Measurements from ENCODE around the gene ARID3B. TPM values are rescaled to one million over a fixed set of nuclear protein-coding genes. Genes with fewer than 3 reads are reported as not detected.

The ARID3B gene
- total and polyA plus RNA-seq, 3 experiments from 2014 or later: 13.0 to 31.1 (median 30.1) TPM

DNA sequence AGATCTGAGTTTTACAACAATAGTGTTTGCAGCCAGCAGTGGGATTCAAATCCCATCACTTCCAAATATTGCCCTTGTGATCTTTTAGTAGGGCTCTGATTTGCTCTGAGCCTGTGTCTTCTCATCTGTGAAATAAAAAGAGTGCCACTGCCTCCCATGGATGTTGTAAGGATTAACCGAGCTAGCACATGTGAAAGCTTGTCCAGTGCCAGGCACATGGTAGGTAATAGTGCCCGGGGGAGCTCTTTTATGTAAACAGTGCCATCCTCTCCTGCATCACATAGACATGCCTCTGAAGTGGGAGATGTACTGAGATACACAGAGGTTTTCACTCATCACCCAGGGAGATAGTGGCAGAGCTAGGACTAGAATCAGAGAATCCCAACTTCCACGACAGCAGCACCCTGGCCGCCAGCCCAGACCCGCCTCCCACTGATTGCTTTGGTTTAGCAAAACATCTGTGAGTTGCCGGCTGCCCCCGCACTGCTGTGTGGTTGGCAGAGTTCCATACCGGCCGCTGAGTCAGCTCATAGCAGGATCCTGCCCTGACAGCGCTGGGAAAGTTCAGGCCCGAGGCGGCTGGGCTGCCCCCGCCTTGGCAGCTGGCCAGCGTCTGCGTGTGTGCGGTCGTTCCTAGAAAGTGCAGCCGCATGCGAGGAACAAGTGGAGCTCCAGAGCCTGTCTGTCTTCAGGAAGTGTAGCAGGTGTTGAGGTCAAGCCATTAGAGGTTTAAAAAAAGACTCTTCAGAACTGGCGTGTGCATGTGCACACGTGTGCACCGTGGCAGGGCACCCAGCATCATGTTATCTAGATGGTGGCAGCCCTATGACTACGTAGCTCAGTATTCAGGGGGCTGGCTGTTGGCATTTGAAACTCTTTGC lies 5.0 kb downstream of the ARID3B start:
- POLR2A ChIA-PET: interaction anchor here (0.6 to 1.1 kb wide), 3 partner anchors 53 to 69 kb away, joined by 3 read pairs; no protein-coding TSS in a partner anchor
- peaks cover 61% of the 10 kb centered on the region for H3K4me1 ChIP-seq (ENCODE audit: insufficient read depth, low read length)
- peaks cover 0 to 2% of the 10 kb centered on the region in 2 donors for H3K27me3 Mint-ChIP-seq

DNA sequence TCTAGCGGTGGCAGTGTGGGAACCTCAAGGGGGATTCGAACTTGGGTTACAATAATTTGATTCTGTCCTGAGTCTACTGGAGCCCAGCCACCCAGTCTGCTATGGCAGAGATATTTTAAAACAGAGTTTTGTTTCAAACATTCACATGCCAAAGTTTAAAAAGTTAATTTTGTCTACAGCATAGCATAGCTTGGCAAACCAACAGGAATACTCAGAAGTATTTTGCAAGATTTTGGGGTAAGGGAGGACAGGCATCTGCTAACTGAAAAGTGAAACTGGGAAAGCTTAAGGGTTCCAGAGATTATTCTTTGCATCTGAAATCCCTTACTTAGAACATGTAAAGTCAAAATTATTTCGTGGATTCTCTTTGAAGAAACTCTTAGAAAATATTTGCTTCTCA lies 6.6 kb downstream of the ARID3B start:
- Mint-ChIP-seq H3K36me3 (peaks cover 3 to 63% (median 16%) of the 10 kb centered on the region in 3 donors), H3K9me3 (no peaks in the 10 kb centered on the region), H3K4me3 (peak overlapping the region in 1 of 7 donors; percentile 17), H3K27me3 (peaks cover 0 to 2% of the 10 kb centered on the region in 2 donors), H3K27ac (peak overlapping the region in 3 of 8 donors; percentile 41 to 82 (median 77)), H3K4me1 (peaks cover 64 to 86% (median 84%) of the 10 kb centered on the region in 3 donors)
- Histone ChIP-seq H3K4me1 (ENCODE audit: insufficient read depth, low read length) (peaks cover 51% of the 10 kb centered on the region), H3K9me3 (ENCODE audit: low read length) (no peaks in the 10 kb centered on the region), H3K36me3 (ENCODE audit: insufficient read depth, low read length) (peaks cover 20% of the 10 kb centered on the region), H3K27ac (ENCODE audit: low read depth, low read length) (no peak overlapping the region), H3K27me3 (ENCODE audit: insufficient read depth, low read length, poor library complexity, severe bottlenecking) (no peaks in the 10 kb centered on the region), H3K4me3 (ENCODE audit: low read length) (no peak overlapping the region)
- CTCF ChIA-PET: interaction anchor here (1.2 kb wide), 1 partner anchor 166 kb away, joined by 3 read pairs; no protein-coding TSS in a partner anchor
- no peak for DNase-seq
- POLR2A ChIA-PET: no interaction called here

More for the DNA sequence above, 5.0 kb downstream of the ARID3B start:
- H3K36me3 ChIP-seq (ENCODE audit: insufficient read depth, low read length): peaks cover 13% of the 10 kb centered on the region
- peaks cover 0 to 59% (median 7%) of the 10 kb centered on the region in 3 donors for H3K36me3 Mint-ChIP-seq
- CTCF ChIA-PET: interaction anchor here (0.8 to 1.7 kb wide), 6 partner anchors 56 to 242 kb away, joined by 3 to 5 read pairs (median 4); no protein-coding TSS in a partner anchor
- no peaks in the 10 kb centered on the region for H3K9me3 Mint-ChIP-seq
- peaks cover 66 to 84% (median 82%) of the 10 kb centered on the region in 3 donors for H3K4me1 Mint-ChIP-seq
- H3K9me3 ChIP-seq (ENCODE audit: low read length): no peaks in the 10 kb centered on the region
- H3K4me3 Mint-ChIP-seq: peak overlapping the region; percentile 68 to 87 (median 78)
- H3K27me3 ChIP-seq (ENCODE audit: insufficient read depth, low read length, poor library complexity, severe bottlenecking): no peaks in the 10 kb centered on the region
- H3K27ac ChIP-seq (ENCODE audit: low read depth, low read length): peak overlapping the region; percentile 14
- DNase-seq: peak; percentile 79 to 90 (median 81)
- peak overlapping the region; percentile 36 for H3K4me3 ChIP-seq (ENCODE audit: low read length)
- H3K27ac Mint-ChIP-seq: peak overlapping the region; percentile 66 to 92 (median 90)

DNA sequence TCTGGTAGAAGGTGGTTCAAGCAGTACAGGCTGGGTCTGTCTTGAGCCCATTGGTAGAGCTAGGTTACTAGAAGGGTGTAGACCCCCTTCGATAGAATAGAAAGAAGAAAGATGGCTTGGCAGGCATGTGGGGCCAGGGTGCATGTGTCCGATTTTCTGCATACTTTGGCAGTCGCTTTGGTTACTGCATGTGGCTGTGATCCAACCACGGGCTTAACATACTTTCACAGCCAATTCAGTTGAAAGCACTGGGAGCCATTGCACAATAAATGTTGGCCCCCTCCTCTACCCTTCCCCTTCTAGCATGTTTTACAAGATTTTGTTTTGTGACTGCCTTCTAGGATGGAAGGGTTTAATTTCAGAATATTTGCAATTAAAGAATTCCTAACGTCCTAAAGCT lies 7.2 kb downstream of the ARID3B start:
- peaks cover 45% of the 10 kb centered on the region for H3K4me1 ChIP-seq (ENCODE audit: insufficient read depth, low read length)
- no peak overlapping the region for H3K27ac ChIP-seq (ENCODE audit: low read depth, low read length)
- H3K9me3 Mint-ChIP-seq: no peaks in the 10 kb centered on the region
- peaks cover 0 to 2% of the 10 kb centered on the region in 2 donors for H3K27me3 Mint-ChIP-seq
- DNase-seq: no peak
- no peak overlapping the region for H3K4me3 Mint-ChIP-seq
- peaks cover 20% of the 10 kb centered on the region for H3K36me3 ChIP-seq (ENCODE audit: insufficient read depth, low read length)
- H3K27ac Mint-ChIP-seq: peak overlapping the region in 3 of 8 donors; percentile 17 to 77 (median 31)
- no peaks in the 10 kb centered on the region for H3K27me3 ChIP-seq (ENCODE audit: insufficient read depth, low read length, poor library complexity, severe bottlenecking)
- POLR2A ChIA-PET: no interaction called here
- H3K4me3 ChIP-seq (ENCODE audit: low read length): no peak overlapping the region
- H3K9me3 ChIP-seq (ENCODE audit: low read length): no peaks in the 10 kb centered on the region
- CTCF ChIA-PET: interaction anchor here (1.2 kb wide), 1 partner anchor 166 kb away, joined by 3 read pairs; no protein-coding TSS in a partner anchor
- peaks cover 3 to 70% (median 21%) of the 10 kb centered on the region in 3 donors for H3K36me3 Mint-ChIP-seq
- peaks cover 64 to 86% (median 84%) of the 10 kb centered on the region in 3 donors for H3K4me1 Mint-ChIP-seq

- no peak for DNase-seq
- Histone ChIP-seq H3K27ac (ENCODE audit: low read depth, low read length) (no peak overlapping the region), H3K27me3 (ENCODE audit: insufficient read depth, low read length, poor library complexity, severe bottlenecking) (no peaks in the 10 kb centered on the region), H3K4me3 (ENCODE audit: low read length) (no peak overlapping the region), H3K4me1 (ENCODE audit: insufficient read depth, low read length) (peaks cover 32% of the 10 kb centered on the region), H3K9me3 (ENCODE audit: low read length) (no peaks in the 10 kb centered on the region), H3K36me3 (ENCODE audit: insufficient read depth, low read length) (peaks cover 20% of the 10 kb centered on the region)
- CTCF ChIA-PET: no interaction called here
- POLR2A ChIA-PET: no interaction called here
- Mint-ChIP-seq H3K27ac (no peak overlapping the region), H3K36me3 (peaks cover 3 to 69% (median 19%) of the 10 kb centered on the region in 3 donors), H3K27me3 (peaks cover 0 to 2% of the 10 kb centered on the region in 2 donors), H3K4me3 (no peak overlapping the region), H3K9me3 (no peaks in the 10 kb centered on the region), H3K4me1 (peaks cover 59 to 84% (median 79%) of the 10 kb centered on the region in 3 donors)
Measured at GRCh38 chr15:74549816-74550215, 8.8 kb downstream of the ARID3B start.

DNA sequence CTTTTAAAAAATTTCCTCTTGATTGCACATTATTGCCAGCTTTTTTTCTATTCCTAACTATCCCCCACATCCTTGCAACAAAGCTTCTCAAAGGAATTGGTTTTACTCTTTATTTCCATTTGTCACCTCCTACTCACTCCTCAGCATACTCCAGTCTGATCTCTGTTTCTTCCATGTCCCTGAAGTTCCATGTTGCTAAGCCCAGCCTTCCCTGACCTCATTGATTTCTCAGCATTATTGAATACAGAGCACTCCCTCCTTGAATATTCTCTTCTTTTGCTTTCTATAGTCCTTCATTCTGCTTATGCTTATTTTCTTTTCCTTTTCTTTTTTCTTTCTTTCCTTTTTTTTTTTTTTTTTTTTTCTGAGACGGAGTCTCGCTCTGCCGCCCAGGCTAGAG lies 10.7 kb downstream of the ARID3B start:
- Mint-ChIP-seq H3K4me3 (no peak overlapping the region), H3K27me3 (no peaks in the 10 kb centered on the region), H3K4me1 (peaks cover 49 to 80% (median 70%) of the 10 kb centered on the region in 3 donors), H3K36me3 (peaks cover 3 to 67% (median 19%) of the 10 kb centered on the region in 3 donors), H3K9me3 (no peaks in the 10 kb centered on the region), H3K27ac (peak overlapping the region in 1 of 8 donors; percentile 75)
- ChIA-PET POLR2A (interaction anchor here (1.4 kb wide), 1 partner anchor 11 kb away, joined by 3 read pairs; no protein-coding TSS in a partner anchor), CTCF (no interaction called here)
- Histone ChIP-seq H3K27ac (ENCODE audit: low read depth, low read length) (no peak overlapping the region), H3K27me3 (ENCODE audit: insufficient read depth, low read length, poor library complexity, severe bottlenecking) (no peaks in the 10 kb centered on the region), H3K4me1 (ENCODE audit: insufficient read depth, low read length) (peaks cover 14% of the 10 kb centered on the region), H3K9me3 (ENCODE audit: low read length) (no peaks in the 10 kb centered on the region), H3K36me3 (ENCODE audit: insufficient read depth, low read length) (peaks cover 20% of the 10 kb centered on the region), H3K4me3 (ENCODE audit: low read length) (no peak overlapping the region)
- no peak for DNase-seq

DNA sequence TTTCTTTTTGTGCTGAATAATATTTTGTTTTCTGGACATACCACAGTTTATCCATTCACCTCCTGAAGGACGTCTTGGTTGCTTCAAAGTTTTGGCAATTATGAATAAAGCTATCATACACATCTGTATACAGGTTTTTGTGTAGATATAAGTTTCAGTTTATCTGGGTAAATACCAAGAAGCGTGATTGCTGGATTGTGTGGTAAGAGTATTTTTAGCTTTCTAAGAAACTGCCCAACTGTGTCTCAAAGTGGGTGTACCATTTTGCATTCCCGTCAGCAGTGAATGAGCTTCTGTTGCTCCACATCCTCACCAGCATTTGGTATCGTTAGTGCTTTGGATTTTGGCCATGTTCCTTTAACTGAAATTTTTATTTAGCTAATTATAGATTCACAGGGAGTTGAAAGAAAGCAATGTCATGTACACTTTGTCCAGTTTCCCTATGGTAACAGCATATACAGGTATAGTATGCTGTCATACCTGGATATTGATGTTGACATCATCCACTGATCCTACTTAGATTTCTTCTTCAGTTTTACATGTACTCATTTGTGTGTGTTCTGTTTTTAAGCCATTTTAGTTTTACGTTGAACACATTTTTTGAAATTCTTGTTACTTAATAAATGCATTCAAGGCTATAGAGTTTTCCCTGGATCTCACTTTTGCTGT lies 11.9 kb downstream of the ARID3B start:
- Histone ChIP-seq H3K4me3 (ENCODE audit: low read length) (no peak overlapping the region), H3K27me3 (ENCODE audit: insufficient read depth, low read length, poor library complexity, severe bottlenecking) (no peaks in the 10 kb centered on the region), H3K36me3 (ENCODE audit: insufficient read depth, low read length) (peaks cover 20% of the 10 kb centered on the region), H3K9me3 (ENCODE audit: low read length) (no peaks in the 10 kb centered on the region), H3K27ac (ENCODE audit: low read depth, low read length) (no peak overlapping the region), H3K4me1 (ENCODE audit: insufficient read depth, low read length) (peaks cover 5% of the 10 kb centered on the region)
- Mint-ChIP-seq H3K9me3 (no peaks in the 10 kb centered on the region), H3K27me3 (no peaks in the 10 kb centered on the region), H3K4me1 (peaks cover 43 to 72% (median 63%) of the 10 kb centered on the region in 3 donors), H3K36me3 (peaks cover 3 to 66% (median 22%) of the 10 kb centered on the region in 3 donors), H3K4me3 (no peak overlapping the region), H3K27ac (peak overlapping the region in 1 of 8 donors; percentile 37)
- CTCF ChIA-PET: interaction anchor here (1.3 kb wide), 1 partner anchor 12 kb away, joined by 4 read pairs; the partner anchor contains the start of gene ARID3B
- POLR2A ChIA-PET: no interaction called here
- no peak for DNase-seq

DNA sequence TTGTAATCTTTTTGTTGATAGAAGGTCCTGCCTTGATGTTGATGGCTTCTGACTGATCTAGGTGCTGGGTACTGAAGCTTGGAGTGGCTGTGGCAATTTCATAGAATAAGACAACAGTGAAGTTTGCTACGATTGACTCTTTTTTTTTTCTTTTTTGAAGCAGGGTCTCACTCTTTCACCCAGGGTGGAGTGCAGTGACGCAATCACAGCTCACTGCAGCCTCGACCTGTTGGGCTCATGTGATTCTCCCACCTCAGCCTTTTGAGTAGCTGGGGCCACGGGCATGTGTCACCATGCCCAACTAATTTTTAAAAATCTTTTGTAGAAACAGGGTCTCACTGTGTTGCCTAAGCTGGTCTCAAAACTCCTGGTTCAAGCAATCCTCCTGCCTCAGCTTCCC lies 14.2 kb downstream of the ARID3B start:
- H3K36me3 Mint-ChIP-seq: peaks cover 3 to 64% (median 28%) of the 10 kb centered on the region in 3 donors

More for the DNA sequence above, 14.2 kb downstream of the ARID3B start:
- Histone ChIP-seq H3K9me3 (ENCODE audit: low read length) (no peaks in the 10 kb centered on the region), H3K4me1 (ENCODE audit: insufficient read depth, low read length) (no peaks in the 10 kb centered on the region), H3K4me3 (ENCODE audit: low read length) (no peak overlapping the region), H3K27me3 (ENCODE audit: insufficient read depth, low read length, poor library complexity, severe bottlenecking) (no peaks in the 10 kb centered on the region), H3K27ac (ENCODE audit: low read depth, low read length) (no peak overlapping the region), H3K36me3 (ENCODE audit: insufficient read depth, low read length) (peaks cover 7% of the 10 kb centered on the region)
- Mint-ChIP-seq H3K9me3 (no peaks in the 10 kb centered on the region), H3K27me3 (no peaks in the 10 kb centered on the region), H3K27ac (peak overlapping the region in 1 of 8 donors; percentile 29), H3K4me1 (peaks cover 52 to 73% (median 64%) of the 10 kb centered on the region in 3 donors), H3K4me3 (no peak overlapping the region)
- no peak for DNase-seq
- ChIA-PET POLR2A (no interaction called here), CTCF (no interaction called here)

All from CD8-positive, alpha-beta memory T cell (primary cell).